ENCODE data around the gene NAT16. TPM values are rescaled to one million over a fixed set of nuclear protein-coding genes. Genes with fewer than 3 reads are reported as not detected.

NAT16 gene
- total and polyA plus RNA-seq, 9 of the 15 experiments (the other 6 are each of a cell fraction or from before 2014, with no cell fraction given), result 0.04 TPM; not detected in 8

DNA sequence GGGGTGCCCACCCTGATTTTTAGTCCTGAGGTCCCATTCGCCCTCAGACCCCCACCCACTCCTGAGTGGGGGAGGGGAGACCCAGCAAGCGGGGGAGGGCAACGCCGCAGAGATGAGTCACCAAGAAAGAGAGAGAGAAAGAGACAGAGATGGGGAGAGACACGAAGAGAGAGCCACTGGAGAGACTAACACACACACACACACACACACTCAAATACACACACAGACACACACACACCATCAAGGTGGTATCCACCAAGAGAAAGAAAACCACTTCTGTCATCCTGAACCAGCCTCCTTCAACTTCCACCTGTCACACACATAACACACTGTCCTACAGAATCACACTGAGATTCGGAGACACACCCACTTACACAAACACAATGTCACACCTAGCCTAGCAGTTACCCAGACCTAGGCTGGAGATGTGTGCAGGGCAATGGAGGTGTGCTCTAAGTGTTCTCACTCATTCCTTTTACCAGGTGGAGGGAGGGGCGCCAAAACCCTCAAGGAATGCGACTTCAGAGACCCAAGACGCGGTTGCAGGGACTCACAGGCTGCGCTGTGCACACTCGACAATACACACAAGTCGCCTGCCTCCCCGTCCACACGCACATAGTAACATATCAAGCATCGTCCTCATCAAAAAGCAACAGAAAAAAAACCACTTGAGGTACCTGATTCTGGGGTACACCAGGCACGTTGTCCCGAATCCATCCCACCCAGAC lies 10.8 kb downstream of the NAT16 start (continued):
- TF ChIP-seq PHF20 (IDR thresholded peaks at IDR 0.05; ENCODE audit: partially characterized antibody) (peak; percentile 19), ZNF408 (CRISPR knock-in tag; IDR thresholded peaks at IDR 0.05; ENCODE audit: low read depth) (no peak), ZNF707 (CRISPR knock-in tag; conservative IDR thresholded peaks at IDR 0.05) (no peak), HNRNPLL (IDR thresholded peaks at IDR 0.05; ENCODE audit: low read depth, low read length, poor library complexity, severe bottlenecking) (no peak), KLF10 (CRISPR knock-in tag; IDR thresholded peaks at IDR 0.05) (no peak), BRD9 (IDR thresholded peaks at IDR 0.05; ENCODE audit: low read depth, partially characterized antibody) (peak; percentile 17), RB1 (IDR thresholded peaks at IDR 0.05; ENCODE audit: low read depth) (no peak), MAFF (IDR thresholded peaks at IDR 0.05; ENCODE audit: low read length) (no peak), LEF1 (IDR thresholded peaks at IDR 0.05) (peak; percentile 47), OTX1 (CRISPR knock-in tag; IDR thresholded peaks at IDR 0.05) (no peak), EWSR1 (IDR thresholded peaks at IDR 0.05; ENCODE audit: borderline replicate concordance, low read depth, partially characterized antibody) (no peak), SIX5 (IDR thresholded peaks at IDR 0.05; ENCODE audit: borderline replicate concordance in 1 of 2, insufficient read depth in 1 of 2, low read depth in 1 of 2, low read length in 2 of 2) (no peak), MTA3 (IDR thresholded peaks at IDR 0.05; ENCODE audit: borderline replicate concordance) (no peak), ATF7 (IDR thresholded peaks at IDR 0.05) (no peak), ATF1 (CRISPR knock-in tag; IDR thresholded peaks at IDR 0.05) (no peak), ATF1 (tag; IDR thresholded peaks at IDR 0.05) (peak; percentile 41; the same call in 1 of the 2 replicates), KLF16 (IDR thresholded peaks at IDR 0.05) (0 out of 2 replicates have a peak, but pooled peaks have one; percentile 48), ZNF217 (CRISPR knock-in tag; IDR thresholded peaks at IDR 0.05) (no peak), ZNF311 (CRISPR knock-in tag; IDR thresholded peaks at IDR 0.05) (no peak), SMARCB1 (IDR thresholded peaks at IDR 0.05; ENCODE audit: insufficient read length, low read depth) (no peak), ZFX (CRISPR knock-in tag; IDR thresholded peaks at IDR 0.05) (no peak), HMG20A (CRISPR knock-in tag; conservative IDR thresholded peaks at IDR 0.05) (no peak), TGIF2 (CRISPR knock-in tag; IDR thresholded peaks at IDR 0.05) (no peak), MAZ (CRISPR knock-in tag; conservative IDR thresholded peaks at IDR 0.05 in 1 of 2, IDR thresholded peaks at IDR 0.05 in 1 of 2) (no peak), SMARCA4 (IDR thresholded peaks at IDR 0.05) (peak; percentile 85), TEAD2 (tag; IDR thresholded peaks at IDR 0.05) (no peak), CBFB (CRISPR knock-in tag; IDR thresholded peaks at IDR 0.05) (0 out of 2 replicates have a peak, but pooled peaks have one; percentile 13)
- TF ChIP-seq, protein P1, sequence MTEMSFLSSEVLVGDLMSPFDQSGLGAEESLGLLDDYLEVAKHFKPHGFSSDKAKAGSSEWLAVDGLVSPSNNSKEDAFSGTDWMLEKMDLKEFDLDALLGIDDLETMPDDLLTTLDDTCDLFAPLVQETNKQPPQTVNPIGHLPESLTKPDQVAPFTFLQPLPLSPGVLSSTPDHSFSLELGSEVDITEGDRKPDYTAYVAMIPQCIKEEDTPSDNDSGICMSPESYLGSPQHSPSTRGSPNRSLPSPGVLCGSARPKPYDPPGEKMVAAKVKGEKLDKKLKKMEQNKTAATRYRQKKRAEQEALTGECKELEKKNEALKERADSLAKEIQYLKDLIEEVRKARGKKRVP (CRISPR knock-in tag; IDR thresholded peaks at IDR 0.05), result no peak
- TF ChIP-seq, protein P2, sequence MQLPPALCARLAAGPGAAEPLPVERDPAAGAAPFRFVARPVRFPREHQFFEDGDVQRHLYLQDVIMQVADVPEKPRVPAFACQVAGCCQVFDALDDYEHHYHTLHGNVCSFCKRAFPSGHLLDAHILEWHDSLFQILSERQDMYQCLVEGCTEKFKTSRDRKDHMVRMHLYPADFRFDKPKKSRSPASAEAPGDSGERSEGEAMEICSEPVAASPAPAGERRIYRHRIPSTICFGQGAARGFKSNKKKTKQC (CRISPR knock-in tag; IDR thresholded peaks at IDR 0.05), result peak; percentile 56; the same call in 1 of the 2 replicates
- TF ChIP-seq, protein P3, sequence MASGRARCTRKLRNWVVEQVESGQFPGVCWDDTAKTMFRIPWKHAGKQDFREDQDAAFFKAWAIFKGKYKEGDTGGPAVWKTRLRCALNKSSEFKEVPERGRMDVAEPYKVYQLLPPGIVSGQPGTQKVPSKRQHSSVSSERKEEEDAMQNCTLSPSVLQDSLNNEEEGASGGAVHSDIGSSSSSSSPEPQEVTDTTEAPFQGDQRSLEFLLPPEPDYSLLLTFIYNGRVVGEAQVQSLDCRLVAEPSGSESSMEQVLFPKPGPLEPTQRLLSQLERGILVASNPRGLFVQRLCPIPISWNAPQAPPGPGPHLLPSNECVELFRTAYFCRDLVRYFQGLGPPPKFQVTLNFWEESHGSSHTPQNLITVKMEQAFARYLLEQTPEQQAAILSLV (tag; IDR thresholded peaks at IDR 0.05), result no peak
